ENCODE results near the gene ANKRD10. TPM values are rescaled to one million over a fixed set of nuclear protein-coding genes. Genes with fewer than 3 reads are reported as not detected.
"Not testable (repeated sequence)": the region's sequence is repeated elsewhere in the genome, so short reads cannot be mapped to it uniquely, and the experiment has no call there.

ANKRD10 gene
- total RNA-seq, 4 donors from 2014 or later: 200 to 241 (median 207) TPM

- H3K9me3 ChIP-seq: peaks cover 0 to 4% (median 0%) of the 10 kb centered on the region in 4 donors
- TF ChIP-seq CTCF (IDR thresholded peaks at IDR 0.05): no peak
- TF ChIP-seq EP300 (IDR thresholded peaks at IDR 0.05): no peak
- TF ChIP-seq POLR2A (IDR thresholded peaks at IDR 0.05): no peak
- no peaks in the 10 kb centered on the region for H3K27me3 ChIP-seq
- DNase-seq (ENCODE audit: low spot score in 2 of 2): no peak
- H3K36me3 ChIP-seq: no peaks in the 10 kb centered on the region
- WGBS, 2 donors: 86 to 87% methylated on average over 3 to 4 of the region's 4 CpGs
- H3K4me1 ChIP-seq: no peaks in the 10 kb centered on the region
- no peak overlapping the region for H3K27ac ChIP-seq
- no peak overlapping the region for H3K4me3 ChIP-seq
Measured at GRCh38 chr13:110838867-110839538, 75.9 kb downstream of the ANKRD10 start.

DNA sequence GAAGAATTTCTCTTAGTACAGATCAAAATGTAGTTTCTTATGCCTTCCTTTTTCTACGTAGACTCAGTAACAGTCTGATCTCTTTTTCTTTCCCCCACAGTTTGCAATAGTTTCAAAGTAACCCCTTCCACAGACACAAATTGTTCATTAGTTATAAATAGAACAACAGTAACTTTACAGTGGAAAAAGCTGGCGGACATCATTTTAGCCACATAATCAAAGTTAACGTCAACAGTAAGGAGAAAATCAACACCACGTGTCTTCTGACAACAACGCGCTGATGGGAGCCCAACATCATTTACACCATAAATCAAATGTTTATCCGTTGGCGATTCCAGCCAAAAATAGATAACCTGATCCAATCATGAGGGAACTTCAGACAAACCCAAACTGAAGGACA is 76.8 kb downstream of the ANKRD10 start:
- Histone ChIP-seq H3K27ac (no peak overlapping the region), H3K4me3 (no peak overlapping the region), H3K36me3 (no peaks in the 10 kb centered on the region), H3K4me1 (no peaks in the 10 kb centered on the region), H3K9me3 (peaks cover 0 to 4% (median 0%) of the 10 kb centered on the region in 4 donors), H3K27me3 (no peaks in the 10 kb centered on the region)
- WGBS, 2 donors: 79 to 85% methylated on average over 8 of the region's 8 CpGs
- DNase-seq (ENCODE audit: low spot score in 2 of 2): no peak
- TF ChIP-seq CTCF (IDR thresholded peaks at IDR 0.05): no peak
- no peak for TF ChIP-seq POLR2A (IDR thresholded peaks at IDR 0.05)
- no peak for TF ChIP-seq EP300 (IDR thresholded peaks at IDR 0.05)

DNA sequence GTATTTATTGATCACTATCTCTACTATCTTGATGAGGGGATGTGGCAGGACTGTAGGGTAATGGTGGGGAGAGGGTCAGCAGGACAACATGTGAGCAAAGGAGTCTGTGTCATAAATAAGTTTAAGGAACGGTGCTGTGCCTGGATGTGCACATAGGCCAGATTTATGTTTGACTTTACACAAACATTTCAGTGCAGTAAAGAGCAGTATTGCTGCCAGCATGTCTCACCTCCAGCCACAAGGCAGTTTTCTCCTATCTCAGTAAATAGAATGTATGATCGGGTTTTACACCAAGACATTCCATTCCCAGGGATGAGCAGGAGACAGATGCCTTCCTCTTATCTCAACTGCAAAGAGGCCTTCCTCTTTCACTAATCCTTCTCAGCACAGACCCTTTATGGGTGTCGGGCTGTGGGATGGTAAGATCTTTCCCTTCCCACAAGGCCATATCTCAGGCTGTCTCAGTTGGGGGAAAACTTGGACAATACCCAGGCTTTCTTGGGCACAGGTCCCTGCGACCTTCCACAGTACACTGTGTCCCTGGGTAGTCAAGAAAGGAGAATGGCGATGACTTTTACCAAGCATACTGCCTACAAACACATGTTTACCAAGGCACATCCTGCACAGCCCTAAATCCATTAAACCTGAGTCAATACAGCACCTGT is 77.3 kb downstream of the ANKRD10 start:
- not testable (repeated sequence) for H3K4me3 ChIP-seq; H3K27me3 ChIP-seq; H3K36me3 ChIP-seq; H3K27ac ChIP-seq; H3K9me3 ChIP-seq; DNase-seq (ENCODE audit: low spot score in 2 of 2); H3K4me1 ChIP-seq
- 77 to 79% methylated on average over 5 of the region's 5 CpGs for WGBS, 2 donors

DNA sequence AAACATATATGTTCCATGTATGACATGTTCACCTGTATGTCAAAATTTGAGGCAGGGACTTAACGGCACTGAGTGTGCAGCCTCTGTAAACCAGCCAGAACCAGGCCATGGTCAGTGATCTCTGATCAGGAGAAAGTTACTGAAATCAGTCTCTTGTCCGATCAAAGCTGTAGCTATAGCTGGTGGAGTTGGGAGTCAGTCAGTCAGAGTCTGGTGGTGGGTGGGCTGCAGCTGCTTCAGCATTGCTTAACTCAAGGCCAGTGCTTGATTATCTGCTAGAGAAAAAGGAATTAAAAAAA is 78.3 kb downstream of the ANKRD10 start:
- Histone ChIP-seq H3K4me3 (no peak overlapping the region), H3K9me3 (peaks cover 0 to 4% (median 0%) of the 10 kb centered on the region in 4 donors), H3K4me1 (no peaks in the 10 kb centered on the region), H3K27ac (no peak overlapping the region), H3K27me3 (peaks cover 0 to 3% of the 10 kb centered on the region in 2 donors), H3K36me3 (no peaks in the 10 kb centered on the region)
- 73 to 87% methylated on average over 2 of the region's 2 CpGs for WGBS, 2 donors
- TF ChIP-seq EP300 (IDR thresholded peaks at IDR 0.05): no peak
- no peak for TF ChIP-seq POLR2A (IDR thresholded peaks at IDR 0.05)
- TF ChIP-seq CTCF (IDR thresholded peaks at IDR 0.05): no peak
- DNase-seq (ENCODE audit: low spot score in 2 of 2): no peak

DNA sequence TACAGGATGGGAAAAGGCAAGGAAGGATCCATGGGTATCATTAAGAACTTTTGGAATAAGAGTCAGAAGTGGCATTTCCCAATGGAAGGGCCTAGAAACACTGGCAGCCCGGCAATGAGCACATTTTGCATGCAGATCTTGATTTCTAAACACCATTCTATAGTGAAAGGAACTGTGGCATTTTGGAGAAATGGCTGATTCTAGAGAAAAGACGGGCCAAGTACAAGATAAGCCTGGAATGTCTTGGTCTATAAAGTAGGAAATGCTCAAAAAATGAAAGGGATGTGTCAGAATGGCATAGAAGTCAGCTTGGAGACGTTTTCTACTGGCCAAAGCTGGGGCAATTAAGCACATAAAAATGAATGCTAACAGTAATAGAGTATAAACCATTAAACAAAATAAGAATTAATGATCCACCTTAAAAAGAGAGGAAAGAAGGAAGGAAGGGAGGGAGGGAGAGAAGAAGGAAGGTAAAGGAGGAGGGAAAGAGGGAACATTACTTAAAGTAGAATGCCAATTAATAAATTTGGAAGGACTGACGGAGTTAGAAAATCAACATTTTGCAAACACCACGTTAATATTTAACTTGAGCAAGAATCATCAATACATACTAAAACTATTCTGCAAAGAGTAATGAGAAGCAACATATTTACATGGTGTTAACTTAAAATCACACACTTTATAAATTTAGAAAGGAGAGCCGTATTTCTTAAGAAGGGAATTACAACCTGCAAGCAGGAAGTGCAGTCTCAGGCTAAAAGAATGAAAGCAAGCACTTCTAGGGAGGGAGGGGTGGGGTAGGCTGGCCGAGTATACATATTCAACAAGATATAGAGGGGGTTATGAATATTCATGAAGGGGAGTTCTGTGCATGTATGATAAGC is 78.9 kb downstream of the ANKRD10 start:
- no peak overlapping the region for H3K4me3 ChIP-seq
- H3K27me3 ChIP-seq: peaks cover 0 to 5% of the 10 kb centered on the region in 2 donors
- H3K36me3 ChIP-seq: no peaks in the 10 kb centered on the region
- H3K27ac ChIP-seq: no peak overlapping the region
- no peaks in the 10 kb centered on the region for H3K4me1 ChIP-seq
- WGBS, 2 donors: 68 to 72% methylated on average over 7 of the region's 7 CpGs
- TF ChIP-seq EP300 (IDR thresholded peaks at IDR 0.05) (no peak), POLR2A (IDR thresholded peaks at IDR 0.05) (no peak), CTCF (IDR thresholded peaks at IDR 0.05) (no peak)
- no peaks in the 10 kb centered on the region for H3K9me3 ChIP-seq
- DNase-seq (ENCODE audit: low spot score in 2 of 2): no peak

Measured in tibial nerve (tissue), 4 donors.